HepG2 (cell line): ENCODE measurements around the gene ATP9A. TPM values are rescaled to one million over a fixed set of nuclear protein-coding genes. Genes with fewer than 3 reads are reported as not detected.

Experiments used
- NFKB2 ChIP-seq: sonication (generic); formaldehyde crosslinking; IDR thresholded peaks from 2 replicates; pipeline ENCODE4 v1.4.0; 2020; ENCODE audit warnings: missing genetic modification reagents, borderline replicate concordance
- RBAK ChIP-seq: sonication (generic); formaldehyde crosslinking; IDR thresholded peaks from 2 replicates; pipeline ENCODE4 v1.5.1; 2020; ENCODE audit warnings: mild to moderate bottlenecking, missing genetic modification reagents
- ZMYM3 ChIP-seq: sonication (generic); formaldehyde crosslinking; IDR thresholded peaks from 2 replicates; pipeline ENCODE4 v1.5.1; 2020; ENCODE audit warnings: mild to moderate bottlenecking, missing genetic modification reagents
- ZNF383 ChIP-seq: sonication (generic); formaldehyde crosslinking; IDR thresholded peaks from 2 replicates; pipeline ENCODE4 v1.4.0; 2020; ENCODE audit warnings: missing genetic modification reagents, mild to moderate bottlenecking, borderline replicate concordance
- ZNF724P ChIP-seq: sonication (generic); formaldehyde crosslinking; IDR thresholded peaks from 2 replicates; pipeline ENCODE4 v1.8.0; 2022; ENCODE audit warnings: missing genetic modification reagents, borderline replicate concordance
- ZNF83 ChIP-seq: sonication (generic); formaldehyde crosslinking; IDR thresholded peaks from 2 replicates; pipeline ENCODE4 v1.4.0; 2020; ENCODE audit warnings: missing genetic modification reagents, mild to moderate bottlenecking, borderline replicate concordance
- polyA plus RNA-seq, 8 experiments: library from polyadenylated mRNA; depleted of rRNA in 3 of 8; stranded (reverse) in 7 of 8; unstranded in 1 of 8; fragments of >200 nt; fragmentation: Illumina TruSeq in 4 of 8; extraction: Trizol in 4 of 8; gene quantifications; 2 replicates each; pipeline versions ENCODE4 v1.2.1 to v1.2.3, GENCODE V29; 2011 to 2016; ENCODE audit warnings: low read depth in 4 of 8, missing spikeins in 1 of 8, mixed read lengths in 1 of 8; ENCODE audit not compliant: insufficient read depth in 1 of 8
- total RNA-seq, 5 experiments: library from RNA; depleted of rRNA; stranded (reverse); fragments of >200 nt; fragmentation: Illumina TruSeq; extraction: Trizol; gene quantifications; 2 replicates each; pipeline ENCODE4 v1.2.3, GENCODE V29; 2016; ENCODE audit warnings: low read depth in 1 of 5
- TF ChIP-seq, protein P1 (sequence below): sonication (generic); formaldehyde crosslinking; IDR thresholded peaks from 2 replicates; pipeline ENCODE4 v1.9.0; 2021; ENCODE audit warnings: mild to moderate bottlenecking, missing genetic modification reagents
- TF ChIP-seq, protein P2 (sequence below): sonication (generic); formaldehyde crosslinking; IDR thresholded peaks from 2 replicates; pipeline ENCODE4 v1.5.1; 2020; ENCODE audit warnings: mild to moderate bottlenecking, missing genetic modification reagents
- TF ChIP-seq, protein P3 (sequence below): sonication (generic); formaldehyde crosslinking; IDR thresholded peaks from 2 replicates; pipeline ENCODE4 v1.5.0; 2020; ENCODE audit warnings: mild to moderate bottlenecking, missing genetic modification reagents, borderline replicate concordance

The ATP9A gene
- total and polyA plus RNA-seq, 2 of the 13 experiments (the other 11 are each of a cell fraction or from before 2014, with no cell fraction given), result 11.8 to 18.5 TPM

DNA sequence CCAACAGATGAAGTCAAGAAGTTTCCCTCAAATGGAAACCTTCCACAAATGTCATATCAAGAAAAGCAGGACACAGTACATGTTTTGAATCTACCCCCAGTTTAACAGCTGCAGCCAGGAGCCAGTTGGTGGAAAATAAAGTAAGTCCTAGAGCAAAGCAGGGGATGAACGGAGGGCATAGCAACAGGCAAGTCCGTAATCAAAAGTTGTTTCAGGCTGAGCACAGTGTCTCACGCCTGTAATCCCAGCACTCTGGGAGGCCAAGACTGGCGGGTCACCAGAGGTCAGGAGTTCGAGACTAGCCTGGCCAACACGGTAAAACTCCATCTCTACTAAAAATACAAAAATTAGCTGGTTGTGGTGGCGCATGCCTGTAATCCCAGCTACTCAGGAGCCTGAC, 36.6 kb upstream of the ATP9A start (continued):
- TF ChIP-seq, protein P1, sequence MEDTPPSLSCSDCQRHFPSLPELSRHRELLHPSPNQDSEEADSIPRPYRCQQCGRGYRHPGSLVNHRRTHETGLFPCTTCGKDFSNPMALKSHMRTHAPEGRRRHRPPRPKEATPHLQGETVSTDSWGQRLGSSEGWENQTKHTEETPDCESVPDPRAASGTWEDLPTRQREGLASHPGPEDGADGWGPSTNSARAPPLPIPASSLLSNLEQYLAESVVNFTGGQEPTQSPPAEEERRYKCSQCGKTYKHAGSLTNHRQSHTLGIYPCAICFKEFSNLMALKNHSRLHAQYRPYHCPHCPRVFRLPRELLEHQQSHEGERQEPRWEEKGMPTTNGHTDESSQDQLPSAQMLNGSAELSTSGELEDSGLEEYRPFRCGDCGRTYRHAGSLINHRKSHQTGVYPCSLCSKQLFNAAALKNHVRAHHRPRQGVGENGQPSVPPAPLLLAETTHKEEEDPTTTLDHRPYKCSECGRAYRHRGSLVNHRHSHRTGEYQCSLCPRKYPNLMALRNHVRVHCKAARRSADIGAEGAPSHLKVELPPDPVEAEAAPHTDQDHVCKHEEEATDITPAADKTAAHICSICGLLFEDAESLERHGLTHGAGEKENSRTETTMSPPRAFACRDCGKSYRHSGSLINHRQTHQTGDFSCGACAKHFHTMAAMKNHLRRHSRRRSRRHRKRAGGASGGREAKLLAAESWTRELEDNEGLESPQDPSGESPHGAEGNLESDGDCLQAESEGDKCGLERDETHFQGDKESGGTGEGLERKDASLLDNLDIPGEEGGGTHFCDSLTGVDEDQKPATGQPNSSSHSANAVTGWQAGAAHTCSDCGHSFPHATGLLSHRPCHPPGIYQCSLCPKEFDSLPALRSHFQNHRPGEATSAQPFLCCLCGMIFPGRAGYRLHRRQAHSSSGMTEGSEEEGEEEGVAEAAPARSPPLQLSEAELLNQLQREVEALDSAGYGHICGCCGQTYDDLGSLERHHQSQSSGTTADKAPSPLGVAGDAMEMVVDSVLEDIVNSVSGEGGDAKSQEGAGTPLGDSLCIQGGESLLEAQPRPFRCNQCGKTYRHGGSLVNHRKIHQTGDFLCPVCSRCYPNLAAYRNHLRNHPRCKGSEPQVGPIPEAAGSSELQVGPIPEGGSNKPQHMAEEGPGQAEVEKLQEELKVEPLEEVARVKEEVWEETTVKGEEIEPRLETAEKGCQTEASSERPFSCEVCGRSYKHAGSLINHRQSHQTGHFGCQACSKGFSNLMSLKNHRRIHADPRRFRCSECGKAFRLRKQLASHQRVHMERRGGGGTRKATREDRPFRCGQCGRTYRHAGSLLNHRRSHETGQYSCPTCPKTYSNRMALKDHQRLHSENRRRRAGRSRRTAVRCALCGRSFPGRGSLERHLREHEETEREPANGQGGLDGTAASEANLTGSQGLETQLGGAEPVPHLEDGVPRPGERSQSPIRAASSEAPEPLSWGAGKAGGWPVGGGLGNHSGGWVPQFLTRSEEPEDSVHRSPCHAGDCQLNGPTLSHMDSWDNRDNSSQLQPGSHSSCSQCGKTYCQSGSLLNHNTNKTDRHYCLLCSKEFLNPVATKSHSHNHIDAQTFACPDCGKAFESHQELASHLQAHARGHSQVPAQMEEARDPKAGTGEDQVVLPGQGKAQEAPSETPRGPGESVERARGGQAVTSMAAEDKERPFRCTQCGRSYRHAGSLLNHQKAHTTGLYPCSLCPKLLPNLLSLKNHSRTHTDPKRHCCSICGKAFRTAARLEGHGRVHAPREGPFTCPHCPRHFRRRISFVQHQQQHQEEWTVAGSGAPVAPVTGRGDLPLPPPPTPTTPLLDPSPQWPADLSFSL (CRISPR knock-in tag), result no peak
- TF ChIP-seq ZNF83 (CRISPR knock-in tag), result no peak
- no peak for TF ChIP-seq ZNF383 (CRISPR knock-in tag)
- no peak for TF ChIP-seq RBAK (CRISPR knock-in tag)
- TF ChIP-seq, protein P2, sequence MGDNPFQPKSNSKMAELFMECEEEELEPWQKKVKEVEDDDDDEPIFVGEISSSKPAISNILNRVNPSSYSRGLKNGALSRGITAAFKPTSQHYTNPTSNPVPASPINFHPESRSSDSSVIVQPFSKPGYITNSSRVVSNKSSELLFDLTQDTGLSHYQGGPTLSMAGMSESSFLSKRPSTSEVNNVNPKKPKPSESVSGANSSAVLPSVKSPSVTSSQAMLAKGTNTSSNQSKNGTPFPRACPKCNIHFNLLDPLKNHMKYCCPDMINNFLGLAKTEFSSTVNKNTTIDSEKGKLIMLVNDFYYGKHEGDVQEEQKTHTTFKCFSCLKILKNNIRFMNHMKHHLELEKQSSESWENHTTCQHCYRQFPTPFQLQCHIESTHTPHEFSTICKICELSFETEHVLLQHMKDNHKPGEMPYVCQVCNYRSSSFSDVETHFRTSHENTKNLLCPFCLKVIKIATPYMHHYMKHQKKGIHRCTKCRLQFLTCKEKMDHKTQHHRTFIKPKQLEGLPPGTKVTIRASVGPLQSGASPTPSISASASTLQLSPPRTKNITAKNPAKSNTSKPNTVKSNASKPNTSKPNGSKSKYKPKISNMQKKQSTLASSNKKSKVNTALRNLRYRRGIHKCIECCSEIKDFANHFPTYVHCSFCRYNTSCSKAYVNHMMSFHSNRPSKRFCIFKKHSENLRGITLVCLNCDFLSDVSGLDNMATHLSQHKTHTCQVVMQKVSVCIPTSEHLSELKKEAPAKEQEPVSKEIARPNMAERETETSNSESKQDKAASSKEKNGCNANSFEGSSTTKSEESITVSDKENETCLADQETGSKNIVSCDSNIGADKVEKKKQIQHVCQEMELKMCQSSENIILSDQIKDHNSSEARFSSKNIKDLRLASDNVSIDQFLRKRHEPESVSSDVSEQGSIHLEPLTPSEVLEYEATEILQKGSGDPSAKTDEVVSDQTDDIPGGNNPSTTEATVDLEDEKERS (CRISPR knock-in tag), result no peak
- TF ChIP-seq, protein P3, sequence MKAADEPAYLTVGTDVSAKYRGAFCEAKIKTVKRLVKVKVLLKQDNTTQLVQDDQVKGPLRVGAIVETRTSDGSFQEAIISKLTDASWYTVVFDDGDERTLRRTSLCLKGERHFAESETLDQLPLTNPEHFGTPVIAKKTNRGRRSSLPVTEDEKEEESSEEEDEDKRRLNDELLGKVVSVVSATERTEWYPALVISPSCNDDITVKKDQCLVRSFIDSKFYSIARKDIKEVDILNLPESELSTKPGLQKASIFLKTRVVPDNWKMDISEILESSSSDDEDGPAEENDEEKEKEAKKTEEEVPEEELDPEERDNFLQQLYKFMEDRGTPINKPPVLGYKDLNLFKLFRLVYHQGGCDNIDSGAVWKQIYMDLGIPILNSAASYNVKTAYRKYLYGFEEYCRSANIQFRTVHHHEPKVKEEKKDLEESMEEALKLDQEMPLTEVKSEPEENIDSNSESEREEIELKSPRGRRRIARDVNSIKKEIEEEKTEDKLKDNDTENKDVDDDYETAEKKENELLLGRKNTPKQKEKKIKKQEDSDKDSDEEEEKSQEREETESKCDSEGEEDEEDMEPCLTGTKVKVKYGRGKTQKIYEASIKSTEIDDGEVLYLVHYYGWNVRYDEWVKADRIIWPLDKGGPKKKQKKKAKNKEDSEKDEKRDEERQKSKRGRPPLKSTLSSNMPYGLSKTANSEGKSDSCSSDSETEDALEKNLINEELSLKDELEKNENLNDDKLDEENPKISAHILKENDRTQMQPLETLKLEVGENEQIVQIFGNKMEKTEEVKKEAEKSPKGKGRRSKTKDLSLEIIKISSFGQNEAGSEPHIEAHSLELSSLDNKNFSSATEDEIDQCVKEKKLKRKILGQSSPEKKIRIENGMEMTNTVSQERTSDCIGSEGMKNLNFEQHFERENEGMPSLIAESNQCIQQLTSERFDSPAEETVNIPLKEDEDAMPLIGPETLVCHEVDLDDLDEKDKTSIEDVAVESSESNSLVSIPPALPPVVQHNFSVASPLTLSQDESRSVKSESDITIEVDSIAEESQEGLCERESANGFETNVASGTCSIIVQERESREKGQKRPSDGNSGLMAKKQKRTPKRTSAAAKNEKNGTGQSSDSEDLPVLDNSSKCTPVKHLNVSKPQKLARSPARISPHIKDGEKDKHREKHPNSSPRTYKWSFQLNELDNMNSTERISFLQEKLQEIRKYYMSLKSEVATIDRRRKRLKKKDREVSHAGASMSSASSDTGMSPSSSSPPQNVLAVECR (CRISPR knock-in tag), result no peak
- TF ChIP-seq NFKB2 (CRISPR knock-in tag), result no peak
- TF ChIP-seq ZNF724P (CRISPR knock-in tag), result 0 out of 2 replicates have a peak, but pooled peaks have one; percentile 22
- TF ChIP-seq ZMYM3 (CRISPR knock-in tag), result peak; percentile 46; the same call in 1 of the 2 replicates
